GM19239 (cell line): Measurements from ENCODE around the gene RASSF1.
A peak's percentile ranks its signal among the peaks of the same experiment; 100 is the strongest.
"Not testable (repeated sequence)": the region's sequence is repeated elsewhere in the genome, so short reads cannot be mapped to it uniquely, and the experiment has no call there.

Source experiments
- DNase-seq: peaks from one replicate; pipeline ENCODE4 v3.0.0; 2011; ENCODE audit warnings: low spot score; ENCODE audit not compliant: insufficient read length
- FAIRE-seq: peaks from 2 replicates; lab custom pipeline; 2011; peaks lifted over from hg19 to GRCh38; lab: Jason Lieb, UNC

The RASSF1 gene

GRCh38 chr3:50292159-50293078, 48.2 kb downstream of the RASSF1 start, which contains the start of gene IFRD2:
Gene IFRD2, minus strand, starts transcription at chr3:50292429. Its CDS starts 155 bp downstream, at chr3:50292274.
- peak; percentile 99 for FAIRE-seq

DNA sequence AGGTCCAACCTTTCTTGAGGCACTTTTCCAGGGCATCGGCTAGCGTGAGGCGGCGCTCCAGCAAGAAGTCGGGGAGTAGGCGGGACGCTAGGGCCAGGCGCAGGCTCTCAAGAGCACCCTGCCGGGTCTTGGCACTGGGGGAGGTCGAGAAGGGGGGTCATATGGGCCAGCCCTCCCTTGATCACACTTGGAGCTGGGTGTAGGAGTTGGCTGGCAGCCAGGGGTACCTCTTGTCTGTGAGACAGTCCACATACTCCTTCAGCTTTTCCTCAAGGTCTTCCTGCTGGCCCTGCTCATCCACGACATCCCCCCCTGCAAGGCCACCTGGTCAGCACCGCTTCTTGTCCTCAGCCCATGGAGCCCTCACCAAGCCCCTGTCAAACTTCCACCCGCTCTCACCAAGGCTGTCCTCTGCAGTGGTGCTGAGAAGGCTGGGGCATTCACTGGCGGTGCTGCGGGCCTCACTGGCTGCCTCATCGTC, 50.4 kb downstream of the RASSF1 start:
- DNase-seq, result no peak
- FAIRE-seq, result no peak

More at GRCh38 chr3:50292159-50293078, 48.2 kb downstream of the RASSF1 start, which contains the start of gene IFRD2:
- DNase-seq, result peak; percentile 96

- FAIRE-seq, result no peak
- DNase-seq, result no peak
Measured at GRCh38 chr3:50289130-50289529, 51.5 kb downstream of the RASSF1 start.

DNA sequence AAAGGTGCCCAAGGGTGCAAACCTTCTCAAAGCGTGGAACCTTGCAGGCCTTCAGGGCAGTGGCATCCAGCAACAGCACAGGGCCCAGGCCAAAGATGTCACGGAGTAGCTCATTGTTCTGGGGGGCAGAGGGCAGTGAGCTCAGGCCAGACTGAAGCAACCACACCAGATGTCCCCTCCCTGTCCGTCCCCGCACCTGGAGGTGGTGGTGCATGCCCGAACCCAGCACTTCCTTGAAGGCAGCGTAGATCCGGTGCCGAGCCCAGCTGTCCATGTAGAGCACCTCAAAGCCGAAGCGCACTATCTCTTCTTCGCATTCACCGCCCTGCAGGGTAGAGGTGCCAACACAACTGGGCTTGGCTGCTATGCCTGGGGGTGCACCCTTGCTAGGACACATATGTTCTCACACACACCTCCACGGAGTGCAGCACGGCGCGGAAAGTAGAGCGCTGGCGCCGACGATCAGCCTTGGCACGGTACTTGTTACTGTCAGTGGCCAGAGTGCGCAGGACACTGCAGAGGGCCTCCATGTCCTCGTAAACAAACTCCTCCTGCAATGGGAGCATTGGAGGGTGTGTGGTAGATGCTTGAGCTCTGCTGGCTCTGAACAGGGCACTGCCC, 52.1 kb downstream of the RASSF1 start:
- FAIRE-seq, result no peak

DNA sequence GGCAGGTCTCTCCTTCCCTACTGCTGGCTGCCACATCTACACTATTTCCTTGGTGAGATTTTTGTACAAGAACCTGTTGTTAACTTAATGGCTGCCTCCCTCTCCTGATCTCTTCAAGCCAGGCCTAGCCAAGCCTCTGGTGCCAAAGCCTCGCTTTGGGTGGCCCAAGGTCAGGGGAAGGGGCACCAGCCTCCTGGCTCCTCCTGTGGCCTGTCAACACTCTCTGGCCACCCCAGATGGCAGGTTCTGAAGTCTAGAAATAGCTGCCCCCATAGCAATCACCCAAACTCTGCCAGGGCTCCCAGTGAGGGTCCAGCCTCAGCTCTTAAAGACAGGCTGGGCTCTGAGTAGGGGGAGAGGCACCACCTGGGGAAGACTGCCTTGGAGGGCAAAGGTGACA, 53.4 kb downstream of the RASSF1 start:
- DNase-seq, result no peak
- FAIRE-seq, result no peak

More for the DNA sequence above, 52.1 kb downstream of the RASSF1 start:
- DNase-seq, result no peak

- DNase-seq (no peak), FAIRE-seq (no peak)
Measured at GRCh38 chr3:50286322-50287227, 54.1 kb downstream of the RASSF1 start.

DNA sequence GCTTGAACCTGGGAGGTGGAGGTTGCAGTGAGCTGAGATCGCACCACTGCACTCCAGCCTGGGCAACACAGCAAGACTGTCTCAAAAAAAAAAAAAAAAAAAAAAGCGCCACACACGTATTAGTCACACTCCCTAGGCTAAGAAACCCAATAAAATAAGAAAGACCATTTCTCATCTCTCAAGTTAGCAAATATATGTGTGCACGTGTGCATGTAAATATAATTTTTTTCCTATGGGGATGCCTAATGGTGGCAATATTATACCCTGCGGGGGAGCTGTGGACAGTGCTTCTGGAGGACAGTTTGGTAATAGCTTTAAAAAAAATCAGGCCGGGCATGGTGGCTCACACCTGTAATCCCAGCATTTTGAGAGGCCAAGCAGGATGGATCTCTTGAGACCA, 56.5 kb downstream of the RASSF1 start:
- not testable (repeated sequence) for FAIRE-seq, DNase-seq
